NCI-H1694 (cell line): Measurements from ENCODE around the gene ARID5B.

Source experiments
- DNase-seq: peaks from one replicate; lab custom pipeline; 2025; lab: John Stamatoyannopoulos, UW

ARID5B gene

DNA sequence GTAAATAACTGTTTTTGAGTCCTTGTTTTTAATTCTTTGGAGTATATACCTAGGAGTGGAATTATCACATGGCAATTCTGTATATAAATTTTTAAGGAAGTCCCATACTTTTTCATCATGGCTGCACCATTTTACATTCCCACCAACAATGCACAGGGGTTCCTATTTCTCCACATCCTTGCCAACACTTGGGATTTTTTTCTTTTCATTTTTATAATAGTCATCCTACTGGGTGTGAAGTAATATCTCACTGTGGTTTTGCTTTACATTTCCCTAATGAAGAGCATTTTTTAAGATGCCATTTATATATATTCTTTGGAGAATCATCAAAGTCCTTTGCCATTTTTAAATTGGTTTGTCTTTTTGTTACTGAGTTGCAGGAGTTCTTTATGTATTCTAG, 89.7 kb downstream of the ARID5B start:
- DNase-seq: no peak

- DNase-seq: no peak
Measured at GRCh38 chr10:61992059-61992460, 90.6 kb downstream of the ARID5B start.

DNA sequence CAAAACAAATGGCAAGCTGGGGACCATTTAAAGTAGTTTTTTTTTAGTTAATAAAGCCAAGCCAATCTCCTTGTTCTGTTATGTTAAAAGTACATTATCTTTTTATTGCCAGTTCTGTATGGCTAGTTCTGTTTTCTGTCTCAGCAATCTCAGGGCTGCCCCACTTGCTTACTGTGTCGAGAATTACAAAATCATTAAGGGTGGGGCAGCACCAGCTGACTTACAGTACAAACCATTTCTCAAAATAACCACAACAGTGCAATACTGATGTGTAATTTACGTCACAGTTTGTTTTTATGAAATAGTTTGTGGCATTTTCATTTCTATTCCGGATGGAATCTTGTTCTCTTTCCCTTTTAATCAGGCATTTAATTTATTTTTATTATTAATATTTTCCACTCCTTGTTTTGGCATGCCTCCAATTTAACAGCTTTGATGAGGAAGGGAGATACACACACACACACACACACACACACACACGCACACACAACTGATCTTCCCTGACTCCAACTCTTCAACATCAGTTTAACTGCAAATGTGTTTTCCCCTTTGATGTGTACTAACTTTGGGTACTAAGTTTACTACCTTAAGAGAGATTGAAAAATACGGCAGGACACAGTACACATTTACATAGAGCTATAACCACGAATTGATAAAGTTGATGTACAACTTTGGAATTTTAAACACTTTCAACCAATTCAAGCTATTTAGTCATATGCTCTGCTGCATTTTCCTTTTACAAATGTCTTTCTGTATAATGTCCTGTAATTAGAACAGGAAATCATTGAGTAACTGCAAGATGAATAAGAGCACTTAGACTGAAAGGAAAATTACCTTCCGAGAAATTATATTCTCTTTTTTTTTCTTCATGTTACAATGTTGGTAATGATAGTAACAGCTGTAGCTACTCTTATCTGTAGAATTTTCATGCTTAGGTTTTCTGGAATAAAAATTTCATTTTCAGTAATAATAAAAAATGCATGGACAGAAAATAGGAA, 91.5 kb downstream of the ARID5B start:
- no peak for DNase-seq

DNA sequence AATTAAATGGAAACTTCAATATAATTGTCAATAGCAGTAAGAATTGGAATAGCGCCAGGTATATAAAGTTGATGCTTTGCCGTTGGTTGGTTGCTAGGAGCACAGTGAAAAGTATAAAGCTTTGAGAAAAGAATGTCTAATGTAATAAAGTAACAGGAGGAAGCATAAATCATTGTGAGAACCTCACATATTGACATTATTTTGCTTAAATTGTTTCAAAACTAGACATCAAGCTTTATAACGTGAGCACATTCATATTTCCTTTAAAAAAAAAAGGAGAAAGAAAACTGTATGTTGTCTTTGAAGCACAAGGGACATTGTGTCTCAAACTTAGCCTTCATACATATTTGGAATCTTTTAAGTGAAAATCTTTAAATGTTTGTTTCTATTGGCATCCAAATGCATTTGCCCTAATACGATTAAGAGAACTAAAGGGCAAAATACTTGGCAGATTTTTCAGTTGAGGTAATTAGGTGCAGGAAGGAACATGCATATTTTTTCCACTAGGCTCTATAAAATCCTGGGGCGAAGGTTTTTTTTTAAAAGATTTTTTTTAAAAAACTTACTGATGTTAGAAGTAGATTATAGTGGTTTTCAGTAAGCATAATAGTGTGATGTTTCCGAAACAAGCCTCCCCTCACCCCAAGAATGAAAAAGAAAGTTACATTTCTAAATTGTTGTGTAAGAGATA, 92.4 kb downstream of the ARID5B start:
- DNase-seq: no peak

DNA sequence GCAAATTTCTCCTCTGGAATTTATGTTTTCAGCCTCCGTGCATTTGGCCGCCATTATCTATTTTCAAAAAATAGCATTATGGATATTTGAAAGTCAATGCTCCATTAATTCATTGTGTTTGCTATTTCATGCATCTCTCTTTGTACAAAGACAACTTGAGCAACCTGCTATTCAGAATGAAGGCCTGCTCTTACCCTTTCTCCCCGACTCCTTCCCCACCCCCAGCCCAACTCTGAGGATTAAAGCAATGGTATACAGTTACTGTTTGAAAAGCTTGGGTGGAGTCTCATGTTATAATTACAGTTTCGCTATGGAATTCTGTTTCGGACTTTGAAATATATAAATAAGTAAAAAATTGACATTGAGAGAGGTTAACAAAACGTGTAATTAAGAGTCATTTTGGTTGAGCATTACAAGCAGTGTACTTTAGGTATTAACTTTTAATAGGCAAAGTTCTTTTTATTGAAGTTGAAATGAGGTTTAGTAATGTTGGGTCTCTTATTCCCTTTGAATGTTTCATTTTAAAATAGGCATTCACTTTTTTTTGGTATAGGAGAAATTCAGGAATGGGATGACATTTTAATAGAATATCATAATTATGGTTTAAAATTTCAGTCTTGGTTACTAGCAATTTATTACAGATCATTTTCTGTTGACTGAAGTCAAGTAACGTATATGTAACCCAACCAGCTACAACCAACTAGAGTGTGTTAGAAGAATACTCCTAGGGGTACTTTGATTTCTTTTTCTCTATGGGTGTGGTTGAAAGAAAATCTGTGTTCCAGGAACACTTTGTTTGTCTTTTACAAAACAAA, 93.1 kb downstream of the ARID5B start:
- DNase-seq: no peak

- DNase-seq: no peak
Measured at GRCh38 chr10:61995220-61995503, 93.7 kb downstream of the ARID5B start.

DNA sequence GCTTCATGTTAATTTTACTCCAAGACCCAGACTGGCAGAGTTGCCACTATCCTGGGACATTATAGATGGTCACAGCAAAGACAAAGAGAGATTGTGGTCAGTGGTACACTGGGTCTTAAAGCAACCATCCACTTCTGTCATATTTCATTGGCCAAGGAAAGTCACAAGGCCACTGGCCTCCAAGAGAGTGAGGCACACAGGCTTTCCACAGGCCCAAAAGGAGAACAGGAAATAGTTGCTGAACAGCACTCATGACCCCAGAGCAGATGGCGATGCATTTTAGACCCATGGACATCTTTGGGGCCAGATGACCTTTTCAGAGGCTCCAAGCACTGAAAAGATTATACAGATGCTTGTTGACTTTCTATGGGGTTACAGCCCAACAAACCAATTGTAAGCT, 97.4 kb downstream of the ARID5B start:
- no peak for DNase-seq

- no peak for DNase-seq
Measured at GRCh38 chr10:62000037-62000603, 98.6 kb downstream of the ARID5B start.

DNA sequence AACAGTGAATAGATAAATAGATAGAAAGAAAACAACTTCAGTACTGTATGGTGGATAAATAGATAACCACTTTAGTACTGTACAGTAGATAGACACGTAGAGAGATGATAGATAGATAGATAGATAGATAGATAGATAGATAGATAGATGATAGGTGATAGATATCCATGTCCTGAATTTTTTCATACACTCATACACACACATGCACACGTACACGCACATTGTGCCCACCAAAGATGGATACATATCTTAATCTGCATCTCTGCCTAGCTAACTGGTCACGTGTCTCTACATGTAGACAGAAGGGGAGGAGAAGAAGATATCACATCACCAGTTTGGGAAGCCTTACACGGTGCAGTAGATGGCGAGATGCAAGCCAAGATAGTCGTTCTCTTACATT, 99.2 kb downstream of the ARID5B start:
- DNase-seq: no peak

DNA sequence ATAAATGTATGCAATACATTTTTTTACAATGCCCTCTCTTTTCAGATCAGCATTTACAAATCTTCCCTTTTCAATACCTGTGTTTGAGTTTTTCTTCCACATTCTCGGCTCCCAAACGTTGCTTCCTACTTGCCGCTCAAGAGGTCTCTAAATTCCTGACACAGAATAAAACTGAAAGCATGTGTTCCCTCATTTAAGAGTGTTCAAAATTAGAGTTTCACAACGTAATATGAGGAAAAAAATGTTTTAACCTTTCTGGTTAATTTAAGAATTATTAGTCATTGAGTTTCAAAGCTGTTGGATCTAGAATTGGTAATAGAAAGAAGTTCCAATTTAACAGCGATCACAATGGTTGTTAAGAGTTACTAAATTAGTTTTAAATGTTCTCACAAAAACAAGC, 100.4 kb downstream of the ARID5B start:
- no peak for DNase-seq

DNA sequence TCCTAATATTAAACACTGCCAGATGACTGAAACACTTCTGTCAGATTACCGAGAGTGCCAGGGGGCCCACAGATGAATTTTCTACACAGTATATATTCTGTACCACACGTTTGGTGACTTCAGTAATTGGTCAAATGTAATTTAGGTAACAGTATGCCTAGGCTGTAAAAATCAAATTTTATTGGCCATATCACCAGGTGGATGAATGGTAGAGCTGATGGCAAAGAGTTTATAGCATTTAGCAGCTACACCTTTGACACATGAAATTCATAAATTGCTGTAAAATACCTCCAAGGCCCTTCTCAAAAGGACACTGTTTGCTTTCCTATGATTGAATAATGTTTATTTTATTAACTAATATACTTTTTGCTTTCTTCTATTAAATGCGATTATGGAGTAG, 101.3 kb downstream of the ARID5B start:
- DNase-seq: no peak

DNA sequence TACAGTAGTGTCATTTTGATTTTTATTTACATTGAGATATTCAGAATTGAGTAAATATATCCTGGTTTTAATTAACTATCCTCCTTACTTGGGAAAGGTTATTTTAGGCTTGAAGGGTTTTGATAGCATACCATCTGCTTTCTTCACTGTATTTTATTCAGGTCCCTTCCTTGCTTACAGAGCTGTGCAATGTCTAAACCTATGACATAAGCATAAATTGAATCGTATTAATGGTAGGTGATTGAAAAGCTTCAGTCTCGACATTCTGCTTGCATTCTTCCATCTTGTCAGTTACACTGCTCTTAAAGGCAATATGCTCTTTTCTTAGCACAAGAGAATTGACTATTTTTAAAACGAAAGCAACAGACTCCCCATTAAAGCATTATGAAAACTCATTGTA, 102.5 kb downstream of the ARID5B start:
- DNase-seq: no peak

- DNase-seq: no peak
Measured at GRCh38 chr10:62005281-62005680, 103.8 kb downstream of the ARID5B start.

GRCh38 chr10:62005687-62006086, 104.2 kb downstream of the ARID5B start:
- DNase-seq: no peak

DNA sequence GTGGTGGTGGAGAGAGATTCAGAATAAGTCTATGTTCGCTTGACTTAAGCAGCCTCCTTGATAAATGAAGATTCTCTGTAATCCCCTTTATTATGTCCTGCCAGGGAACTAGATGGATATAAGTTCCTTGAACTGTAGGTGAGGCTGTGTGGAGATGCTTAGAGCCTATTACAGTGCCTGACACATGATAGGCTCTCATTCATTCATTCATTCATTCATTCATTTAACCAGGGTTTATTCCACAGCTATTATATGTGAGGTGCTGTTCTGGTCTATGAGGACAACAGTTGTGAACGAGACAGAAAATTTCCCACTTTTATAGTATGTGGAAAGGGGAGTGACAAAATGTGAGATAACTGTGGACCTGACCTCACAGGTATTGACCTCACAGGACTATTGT, 105.6 kb downstream of the ARID5B start:
- no peak for DNase-seq

- no peak for DNase-seq
Measured at GRCh38 chr10:62008196-62008595, 106.7 kb downstream of the ARID5B start.

GRCh38 chr10:62008946-62009345, 107.4 kb downstream of the ARID5B start:
- DNase-seq: no peak

DNA sequence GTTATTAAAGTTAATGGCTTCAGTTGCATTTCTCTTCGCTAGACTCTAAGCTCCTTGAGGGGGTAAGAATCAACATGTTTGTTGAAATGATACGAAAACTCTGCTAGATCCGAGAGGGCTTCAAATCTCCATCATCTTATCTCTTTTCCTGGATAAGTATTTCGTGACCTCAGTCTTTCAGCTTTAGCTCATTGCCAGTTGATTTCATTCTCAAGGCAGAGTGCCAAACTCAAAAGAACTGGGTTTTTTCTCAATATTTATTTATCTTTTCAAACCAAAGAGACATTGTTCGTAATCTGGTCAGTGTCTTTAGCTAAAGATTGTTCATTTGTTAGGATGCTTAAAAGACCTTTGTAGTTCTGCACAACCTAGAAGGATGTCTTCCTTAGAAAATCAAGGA, 108.9 kb downstream of the ARID5B start:
- DNase-seq: no peak

DNA sequence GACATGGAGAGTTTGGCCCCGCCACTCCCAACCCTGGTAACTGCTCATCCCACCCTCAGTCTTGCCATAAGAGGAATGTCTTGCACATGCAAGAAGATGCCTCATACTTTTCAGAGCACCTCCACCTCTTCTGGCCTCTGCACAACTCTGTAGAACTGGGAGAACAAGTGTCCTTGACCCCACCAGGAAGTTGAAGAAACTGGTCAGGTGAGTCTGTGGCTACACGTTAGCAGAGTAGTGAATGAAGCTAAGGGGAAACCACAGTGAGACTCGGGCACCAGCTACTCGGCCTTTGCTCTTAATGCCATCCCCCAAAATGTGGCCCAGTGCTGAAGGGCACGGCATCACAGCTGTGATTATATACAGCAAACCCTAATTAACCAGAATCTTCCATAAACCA, 110.1 kb downstream of the ARID5B start:
- no peak for DNase-seq

GRCh38 chr10:62012318-62012717, 110.8 kb downstream of the ARID5B start:
- no peak for DNase-seq

DNA sequence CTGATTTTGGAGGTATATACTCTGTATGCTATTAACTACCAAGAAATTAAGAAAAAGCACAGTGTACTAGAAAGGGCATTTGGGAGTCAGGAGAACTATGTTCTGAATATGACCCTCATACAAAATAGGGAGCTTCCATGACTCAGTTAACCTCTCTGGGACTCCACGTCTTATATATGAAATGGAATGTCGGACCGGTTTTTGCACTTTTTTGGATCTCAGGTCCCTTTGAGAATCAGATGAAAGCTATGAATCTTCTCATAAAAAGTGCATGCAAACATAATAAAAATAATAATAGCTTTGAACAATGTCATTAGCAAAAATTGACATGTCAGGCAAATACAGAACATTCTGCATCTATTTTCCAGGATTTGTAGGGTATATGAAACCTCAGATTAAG, 113.0 kb downstream of the ARID5B start:
- no peak for DNase-seq

- no peak for DNase-seq
Measured at GRCh38 chr10:62015994-62016393, 114.5 kb downstream of the ARID5B start.
